ENCODE measurements around the gene ZNF208.
"Not testable (repeated sequence)": the region's sequence is repeated elsewhere in the genome, so short reads cannot be mapped to it uniquely, and the experiment has no call there.

The ZNF208 gene

GRCh38 chr19:21884786-21885185, 126.0 kb downstream of the ZNF208 start:
- not testable (repeated sequence) for DNase-seq (ENCODE audit: low spot score)

GRCh38 chr19:21883516-21883915, 127.2 kb downstream of the ZNF208 start:
- DNase-seq (ENCODE audit: low spot score) = no peak

All from left forelimb (tissue), 1 donor.